Kidney capillary endothelial cell (primary cell): ENCODE data around the gene LRRC27.

Source experiments
- DNase-seq: peaks from one replicate; pipeline ENCODE4 v3.0.0-alpha.2; 2018; ENCODE audit warnings: low spot score

The LRRC27 gene

GRCh38 chr10:132301371-132302330 lies 30.3 kb upstream of the LRRC27 start:
- no peak for DNase-seq

- DNase-seq = no peak
Measured at GRCh38 chr10:132302421-132303310, 29.3 kb upstream of the LRRC27 start.

- no peak for DNase-seq
Measured at GRCh38 chr10:132303361-132304115, 28.5 kb upstream of the LRRC27 start.

- DNase-seq = no peak
Measured at GRCh38 chr10:132304756-132305509, 27.1 kb upstream of the LRRC27 start.

GRCh38 chr10:132305654-132306342 lies 26.2 kb upstream of the LRRC27 start:
- DNase-seq = no peak

- DNase-seq = no peak
Measured at GRCh38 chr10:132306343-132306685, 25.7 kb upstream of the LRRC27 start.

- DNase-seq = no peak
Measured at GRCh38 chr10:132306864-132307751, 24.9 kb upstream of the LRRC27 start.

GRCh38 chr10:132307823-132308586 lies 24.0 kb upstream of the LRRC27 start, which contains the start of gene STK32C:
STK32C (minus strand) TSS chr10:132307950; CDS start chr10:132307833, 117 bp downstream.
- peak; percentile 80 for DNase-seq

- no peak for DNase-seq
Measured at GRCh38 chr10:132308587-132309470, 23.2 kb upstream of the LRRC27 start.

GRCh38 chr10:132309471-132309865 lies 22.5 kb upstream of the LRRC27 start:
- no peak for DNase-seq

- DNase-seq = no peak
Measured at GRCh38 chr10:132309879-132310591, 22.0 kb upstream of the LRRC27 start.

- no peak for DNase-seq
Measured at GRCh38 chr10:132310701-132311337, 21.2 kb upstream of the LRRC27 start.

GRCh38 chr10:132311338-132311939 lies 20.6 kb upstream of the LRRC27 start:
- no peak for DNase-seq

GRCh38 chr10:132313305-132313704 lies 18.7 kb upstream of the LRRC27 start:
- DNase-seq = no peak

- DNase-seq = no peak
Measured at GRCh38 chr10:132313865-132314264, 18.1 kb upstream of the LRRC27 start.

GRCh38 chr10:132314336-132314735 lies 17.7 kb upstream of the LRRC27 start:
- no peak for DNase-seq
